HG03558 (cell line): Measurements from ENCODE around the gene NEURL3.
A peak's percentile ranks its signal among the peaks of the same experiment; 100 is the strongest.

ENCODE experiments used
- ATAC-seq: cut with Tn5 transposase; IDR thresholded peaks from one replicate; pipeline ENCODE4 v1.9.1; 2021; ENCODE audit warnings: moderate number of reproducible peaks; ENCODE audit not compliant: unreplicated experiment; ENCODE audit errors: extremely low read depth

The NEURL3 gene

GRCh38 chr2:96541398-96542152 is 36.4 kb upstream of the NEURL3 start:
- no peak for ATAC-seq

DNA sequence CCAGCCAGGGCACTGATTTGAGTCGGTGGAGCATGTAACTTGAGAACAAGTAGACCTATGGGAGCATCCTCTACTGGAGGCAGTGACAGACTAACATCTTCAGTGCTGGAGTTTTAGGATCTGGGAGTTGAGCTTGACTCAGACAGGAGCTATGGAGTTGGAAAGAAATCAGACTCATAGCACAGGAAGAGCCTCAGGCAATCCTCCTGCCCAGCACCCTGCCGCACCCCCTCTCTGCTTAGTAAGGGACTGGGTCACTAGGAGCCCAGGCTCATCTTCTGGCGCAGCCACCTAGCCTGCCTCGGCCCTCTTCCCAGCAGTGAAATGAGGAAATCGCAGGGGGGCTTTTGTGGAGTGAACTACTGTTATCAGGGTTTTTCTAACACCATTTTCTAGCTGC is 35.0 kb upstream of the NEURL3 start:
- no peak for ATAC-seq

- no peak for ATAC-seq
Measured at GRCh38 chr2:96539215-96539920, 34.2 kb upstream of the NEURL3 start.

DNA sequence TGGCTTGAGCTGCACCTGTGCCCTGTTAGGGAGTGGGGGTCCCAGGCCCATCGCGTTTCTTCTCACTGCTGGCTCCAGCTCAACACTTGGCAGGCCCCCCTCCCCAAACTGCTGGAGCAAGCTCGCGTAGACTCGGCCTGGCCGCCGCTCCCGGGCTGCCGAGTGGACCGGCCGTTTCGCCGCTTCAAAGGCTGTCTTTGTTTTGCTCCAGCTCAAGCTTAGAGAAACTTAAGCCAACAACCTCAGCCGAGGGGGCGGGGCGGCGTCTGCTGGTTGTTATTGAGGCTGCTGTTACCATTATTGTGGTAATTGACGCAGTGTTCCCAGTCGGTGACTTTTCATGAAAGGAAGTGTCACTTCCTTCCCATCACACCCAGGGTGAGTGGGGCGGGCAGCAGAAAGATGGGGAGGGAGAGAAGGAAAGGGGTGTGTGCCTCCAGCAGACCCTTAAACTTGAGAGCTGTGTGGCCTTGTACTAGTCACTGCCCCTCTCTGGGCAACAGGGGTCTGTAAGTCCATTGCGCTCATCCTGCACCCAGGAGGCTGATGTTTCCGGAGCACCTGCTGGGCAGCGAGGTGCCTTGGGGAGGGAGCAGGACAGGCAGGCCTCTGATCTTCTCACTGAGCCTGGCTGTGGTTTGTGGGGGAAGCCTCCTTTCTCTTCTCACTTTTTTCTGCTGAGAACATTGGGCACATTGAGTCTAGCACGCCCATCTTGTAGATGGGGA is 33.5 kb upstream of the NEURL3 start:
- ATAC-seq, result no peak

DNA sequence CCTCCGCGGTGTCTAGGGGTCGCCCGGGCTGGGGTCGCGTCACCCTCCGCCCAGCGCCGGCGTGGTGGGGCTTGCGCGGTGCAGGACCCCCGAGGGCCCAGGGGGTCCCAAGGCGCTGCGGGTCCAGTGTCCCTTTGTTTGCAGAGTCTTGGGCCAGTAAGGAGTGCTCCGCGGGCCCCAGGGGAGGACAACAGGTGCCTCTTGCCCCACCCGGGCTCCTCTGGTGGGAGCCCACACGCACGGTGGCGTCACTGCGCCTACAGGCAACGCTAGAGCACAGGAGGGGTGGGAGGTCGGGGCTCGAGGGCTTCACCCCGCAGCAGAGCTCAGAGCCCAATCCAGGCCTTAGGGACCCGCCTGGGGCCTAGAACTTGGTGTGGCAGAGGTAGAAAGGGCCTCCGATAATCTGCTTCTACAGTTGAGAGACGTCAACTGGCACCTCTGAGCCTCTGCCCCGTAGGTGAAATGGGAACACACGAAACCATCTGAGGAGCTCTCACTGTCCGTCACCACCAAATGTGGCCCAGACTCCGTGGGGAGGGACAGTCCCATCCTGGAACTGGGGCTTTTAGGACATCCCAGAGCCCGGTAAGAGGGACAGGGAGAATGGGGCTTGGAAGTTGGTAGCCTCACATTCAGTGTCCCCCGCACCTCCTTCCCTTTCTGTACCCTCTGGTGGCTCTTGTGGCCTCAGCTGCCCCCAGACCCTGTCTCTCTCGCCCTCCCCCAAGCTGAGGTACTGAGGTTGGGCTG is 32.8 kb upstream of the NEURL3 start:
- no peak for ATAC-seq

GRCh38 chr2:96537066-96537733 is 32.0 kb upstream of the NEURL3 start:
- ATAC-seq, result peak; percentile 22

GRCh38 chr2:96536445-96537065 is 31.4 kb upstream of the NEURL3 start, which contains the start of gene ARID5A:
Gene ARID5A, plus strand, starts transcription at chr2:96536752. Its CDS starts 75 bp downstream, at chr2:96536827.
- ATAC-seq, result peak; percentile 45

DNA sequence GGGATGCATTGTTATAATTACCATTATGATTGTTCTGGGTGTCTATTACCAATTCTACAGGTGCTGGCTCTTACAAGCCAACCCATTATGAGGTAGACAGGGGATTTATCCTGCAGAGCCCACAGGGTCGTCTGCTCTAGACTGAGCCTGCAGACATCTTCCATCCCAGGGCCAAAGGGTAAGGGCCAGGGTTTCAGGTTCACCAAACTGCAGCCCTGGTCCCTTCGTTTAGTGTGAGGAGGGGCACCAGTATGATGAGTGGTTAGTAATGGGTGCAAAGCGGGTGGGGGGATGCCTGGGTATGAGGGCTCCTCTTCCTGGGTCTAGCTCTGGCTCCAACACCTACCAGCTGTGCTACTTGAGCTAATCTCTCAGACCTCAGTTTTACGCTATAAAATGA is 30.2 kb upstream of the NEURL3 start:
- ATAC-seq, result no peak

DNA sequence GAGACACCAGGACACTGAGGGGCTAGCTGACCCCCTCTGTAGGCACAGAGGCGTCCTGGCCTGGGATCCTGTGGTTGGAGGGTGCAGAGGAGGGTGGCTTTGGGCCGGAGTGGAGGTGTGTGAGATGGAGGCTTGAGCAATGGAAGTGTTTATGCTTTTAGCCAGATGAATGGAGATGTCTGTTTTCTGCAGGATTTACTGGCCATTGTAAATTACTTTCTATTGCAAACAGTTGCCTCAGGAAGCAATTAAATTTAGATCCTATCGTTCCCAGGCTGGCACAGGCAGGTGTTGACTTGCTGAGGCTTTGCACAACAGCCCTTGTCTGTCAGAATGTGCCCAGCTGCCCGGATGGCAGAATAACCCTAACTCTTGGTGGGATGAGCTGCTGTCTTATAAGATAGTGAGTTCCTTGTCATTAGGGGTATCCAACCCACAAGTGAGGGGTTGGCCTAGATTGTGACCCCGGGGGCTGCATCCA is 29.6 kb upstream of the NEURL3 start:
- ATAC-seq, result no peak

DNA sequence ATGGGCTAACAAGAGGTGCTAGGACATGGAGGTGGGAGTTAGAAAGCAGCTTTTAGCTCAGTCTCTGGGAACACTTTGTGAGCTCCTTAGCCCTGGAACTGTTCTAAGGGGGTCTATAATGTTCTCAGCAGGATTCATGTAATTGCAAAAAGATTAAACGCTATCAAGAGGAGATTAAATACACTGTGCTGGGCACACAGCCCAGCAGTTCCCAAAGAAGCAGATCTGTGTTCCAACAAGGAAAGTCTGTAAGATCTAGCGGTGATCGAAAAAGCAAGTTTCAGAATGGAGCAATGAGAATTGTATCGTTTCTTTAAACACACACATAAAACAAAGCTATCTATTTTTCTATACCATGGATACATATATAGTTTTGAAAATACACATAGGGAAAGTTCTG is 29.0 kb upstream of the NEURL3 start:
- ATAC-seq, result no peak

GRCh38 chr2:96533292-96534073 is 28.3 kb upstream of the NEURL3 start:
- no peak for ATAC-seq

- ATAC-seq, result no peak
Measured at GRCh38 chr2:96532641-96533291, 27.6 kb upstream of the NEURL3 start.

- ATAC-seq, result no peak
Measured at GRCh38 chr2:96531872-96532505, 26.8 kb upstream of the NEURL3 start.

DNA sequence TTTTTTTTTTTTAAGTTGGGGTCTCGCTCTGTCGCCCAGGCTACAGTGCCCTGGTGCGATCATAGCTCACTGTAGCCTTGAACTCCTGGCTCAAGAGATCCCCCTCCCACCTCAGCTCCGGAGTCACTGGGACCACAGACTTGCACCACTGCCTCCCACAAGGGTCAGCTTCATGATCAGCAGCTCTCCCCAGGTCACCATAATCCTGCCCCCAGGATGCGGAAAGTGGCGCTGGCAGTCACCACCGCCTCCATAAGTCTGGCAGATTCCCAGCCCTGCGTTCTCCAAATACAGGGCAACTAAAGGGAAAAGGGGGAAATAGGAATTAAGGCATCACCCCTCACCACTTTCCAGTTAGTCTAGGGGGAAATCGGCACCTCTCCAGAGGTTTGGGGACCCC is 26.2 kb upstream of the NEURL3 start:
- no peak for ATAC-seq

DNA sequence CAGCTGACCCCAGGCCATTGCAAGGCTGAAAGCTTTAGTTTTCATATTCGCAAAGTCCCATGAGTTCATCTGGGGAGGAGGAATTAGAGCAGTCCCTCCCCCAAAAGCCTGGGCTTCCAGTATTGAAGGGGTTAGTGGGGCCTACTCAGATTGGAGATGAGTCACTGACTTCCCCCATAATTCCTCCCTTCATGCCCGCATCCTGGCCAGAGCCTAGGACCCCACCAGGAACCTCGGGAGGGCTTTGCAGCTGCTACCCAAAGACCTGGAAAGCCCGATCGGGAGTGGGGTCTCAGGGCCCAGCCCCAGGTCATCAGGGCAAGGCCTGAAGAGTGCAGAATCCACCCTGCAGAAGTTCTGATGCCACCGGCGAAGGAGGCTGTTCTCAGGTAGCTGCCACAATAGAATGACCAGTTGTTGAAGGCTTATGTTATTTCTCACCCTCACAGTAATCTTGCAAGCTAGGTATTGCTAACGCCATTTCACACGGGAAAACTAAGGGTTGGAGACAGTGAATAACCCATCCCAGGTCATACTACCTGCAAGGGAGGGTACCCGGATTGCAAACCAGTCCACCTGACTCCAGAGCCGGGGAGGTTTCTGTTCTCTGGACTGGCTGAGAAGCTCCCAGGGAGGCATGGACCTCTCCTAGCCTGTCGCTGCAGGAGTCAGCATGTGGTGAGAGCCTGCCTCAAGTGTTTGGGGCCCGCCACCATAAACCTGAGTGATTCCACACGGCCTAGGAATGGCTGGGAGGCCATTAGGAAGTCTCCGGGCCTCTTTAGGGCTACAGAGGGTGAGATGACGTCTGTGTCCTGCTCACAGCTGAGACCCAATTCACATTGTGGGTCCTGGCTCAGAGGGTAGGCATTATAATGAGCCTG is 25.6 kb upstream of the NEURL3 start:
- no peak for ATAC-seq

DNA sequence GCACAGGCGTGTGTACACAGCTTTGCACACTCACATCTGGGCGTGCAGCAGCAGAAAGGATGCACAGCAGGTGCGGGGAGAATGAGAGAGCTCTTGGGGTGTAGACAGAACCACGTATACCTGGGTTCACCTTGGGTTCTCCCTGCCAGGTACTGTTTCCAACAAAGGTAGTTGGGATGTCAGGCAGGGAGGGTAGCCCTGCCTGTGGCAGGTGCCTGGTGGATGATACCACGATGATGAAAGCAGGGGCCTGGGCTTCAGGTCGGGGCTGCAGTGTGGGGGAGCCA is 24.9 kb upstream of the NEURL3 start:
- ATAC-seq, result no peak
